PC-9 (cell line): Measurements from ENCODE around the gene OSBPL10. TPM values are rescaled to one million over a fixed set of nuclear protein-coding genes. Genes with fewer than 3 reads are reported as not detected.

ENCODE experiments used
- BruUV-seq: library from RNA; stranded (reverse); fragments of 400-500 nt; replicated peaks from 2 replicates; lab custom pipeline; 2021; lab: Mats Ljungman, UMichigan
- CTCF ChIA-PET: fragments of 300-600 bp; sonication (Branson Sonifier 250); formaldehyde crosslinking; loops from one replicate; lab custom pipeline; 2022; ENCODE audit warnings: antibody characterized with exemption; lab: Charles Lee
- POLR2A ChIA-PET: fragments of 300-600 bp; sonication (Branson Sonifier 250); formaldehyde crosslinking; loops from one replicate; lab custom pipeline; 2022; ENCODE audit warnings: antibody characterized with exemption; ENCODE audit not compliant: unreplicated experiment; lab: Charles Lee
- DNase-seq, 2 experiments: peaks; one replicate each; pipeline versions ENCODE4 v3.0.0 to v3.0.0-alpha.2; 2015 to 2022; ENCODE audit warnings: mixed read lengths in 1 of 2
- H2AFZ ChIP-seq: fragments of 200-600 bp; sonication (generic); 2 replicates; pipeline ENCODE4 v1.8.1; 2017; ENCODE audit warnings: antibody characterized with exemption
- H3F3A ChIP-seq: fragments of 200-600 bp; sonication (generic); 2 replicates; pipeline ENCODE4 v1.8.1; 2017; ENCODE audit warnings: antibody characterized with exemption, mild to moderate bottlenecking, low read depth; ENCODE audit not compliant: insufficient read depth
- H3K27ac ChIP-seq: fragments of 200-600 bp; sonication (generic); 2 replicates; pipeline ENCODE4 v1.6.1; 2016; ENCODE audit warnings: mixed run types
- H3K27me3 ChIP-seq: fragments of 200-600 bp; sonication (generic); 2 replicates; pipeline ENCODE4 v1.6.1; 2016; ENCODE audit warnings: low read depth, mixed run types; ENCODE audit not compliant: insufficient read depth
- H3K36me3 ChIP-seq: fragments of 200-600 bp; sonication (generic); 2 replicates; pipeline ENCODE4 v1.6.1; 2016; ENCODE audit warnings: low read depth, mixed run types
- H3K4me1 ChIP-seq: fragments of 200-600 bp; sonication (generic); replicated peaks from 2 replicates; pipeline ENCODE4 v1.6.1; 2016; ENCODE audit warnings: mixed run types; ENCODE audit not compliant: insufficient read depth
- H3K4me2 ChIP-seq: fragments of 200-600 bp; sonication (generic); 2 replicates; pipeline ENCODE4 v1.6.1; 2017; ENCODE audit warnings: mixed run types
- H3K4me3 ChIP-seq: fragments of 200-600 bp; sonication (generic); 2 replicates; pipeline ENCODE4 v1.6.1; 2016; ENCODE audit warnings: mixed run types
- H3K79me2 ChIP-seq: fragments of 200-600 bp; sonication (generic); 2 replicates; pipeline ENCODE4 v1.6.1; 2017; ENCODE audit warnings: low read depth, mixed run types
- H3K9me2 ChIP-seq: fragments of 200-600 bp; sonication (generic); 2 replicates; pipeline ENCODE4 v1.8.1; 2017; ENCODE audit warnings: mild to moderate bottlenecking; ENCODE audit not compliant: insufficient read depth
- H3K9me3 ChIP-seq: fragments of 200-600 bp; sonication (generic); 2 replicates; pipeline ENCODE4 v1.8.1; 2016; ENCODE audit warnings: low read depth; ENCODE audit not compliant: insufficient read depth
- H4K20me1 ChIP-seq: fragments of 200-600 bp; sonication (generic); 2 replicates; pipeline ENCODE4 v1.8.1; 2017; ENCODE audit not compliant: insufficient read depth
- CTCF ChIP-seq: fragments of 200-600 bp; sonication (generic); conservative IDR thresholded peaks from 2 replicates; pipeline ENCODE4 v1.6.1; 2017; ENCODE audit warnings: mixed run types, antibody characterized with exemption, mild to moderate bottlenecking, moderate library complexity
- EZH2 ChIP-seq: fragments of 200-600 bp; sonication (generic); IDR thresholded peaks from 2 replicates; pipeline ENCODE4 v1.8.0; 2017; ENCODE audit warnings: antibody characterized with exemption, low read depth
- intact Hi-C: fragments of 100-400 bp; cut with micrococcal nuclease; formaldehyde crosslinking; loops from one replicate; pipeline ENCODE4 v1.10.0; 2022; ENCODE audit not compliant: unreplicated experiment
- total RNA-seq: library from RNA; stranded (reverse); gene quantifications from 2 replicates; pipeline ENCODE4 v1.2.3, GENCODE V29; 2021

OSBPL10 gene
- total RNA-seq, 1 experiment from 2014 or later, result 42.0 TPM

GRCh38 chr3:31709005-31709404 lies 272.1 kb downstream of the OSBPL10 start:
- Histone ChIP-seq H3K27me3 (no peaks in the 10 kb centered on the region), H4K20me1 (no peaks in the 10 kb centered on the region), H3K36me3 (no peaks in the 10 kb centered on the region), H3K9me2 (no peaks in the 10 kb centered on the region), H3K9me3 (no peaks in the 10 kb centered on the region), H2AFZ (no peak overlapping the region), H3K4me3 (no peak overlapping the region), H3F3A (peaks cover 3% of the 10 kb centered on the region; the same call in 1 of the 2 replicates), H3K27ac (no peak overlapping the region), H3K4me1 (peaks cover 11% of the 10 kb centered on the region; the same call in 1 of the 2 replicates), H3K79me2 (no peaks in the 10 kb centered on the region), H3K4me2 (no peak overlapping the region)
- TF ChIP-seq EZH2 (no peak), CTCF (no peak)
- ChIA-PET CTCF (no interaction called here), POLR2A (interaction anchor here (0.5 kb wide), 1 partner anchor 274 kb away, joined by 5 read pairs; no protein-coding TSS in a partner anchor)
- no peak for DNase-seq
- intact Hi-C loops, result no loop called here
- BruUV-seq, result no TSS peak

GRCh38 chr3:31707286-31707685 lies 273.8 kb downstream of the OSBPL10 start:
- DNase-seq, result no peak
- no peak overlapping the region for H2AFZ ChIP-seq
- no peaks in the 10 kb centered on the region for H3K27me3 ChIP-seq
- TF ChIP-seq CTCF (no peak), EZH2 (no peak)
- no peaks in the 10 kb centered on the region for H4K20me1 ChIP-seq
- intact Hi-C loops, result no loop called here
- H3K4me1 ChIP-seq, result peaks cover 12% of the 10 kb centered on the region; the same call in 1 of the 2 replicates
- no peak overlapping the region for H3K4me2 ChIP-seq
- H3K27ac ChIP-seq, result no peak overlapping the region
- BruUV-seq, result no TSS peak
- H3K9me3 ChIP-seq, result no peaks in the 10 kb centered on the region
- H3K9me2 ChIP-seq, result no peaks in the 10 kb centered on the region
- H3K4me3 ChIP-seq, result no peak overlapping the region
- H3K36me3 ChIP-seq, result no peaks in the 10 kb centered on the region
- CTCF ChIA-PET, result no interaction called here
- POLR2A ChIA-PET, result no interaction called here
- no peaks in the 10 kb centered on the region for H3K79me2 ChIP-seq
- peaks cover 3% of the 10 kb centered on the region; the same call in 1 of the 2 replicates for H3F3A ChIP-seq

GRCh38 chr3:31705736-31706135 lies 275.3 kb downstream of the OSBPL10 start:
- H3K4me2 ChIP-seq, result no peak overlapping the region
- H3F3A ChIP-seq, result peaks cover 3% of the 10 kb centered on the region; the same call in 1 of the 2 replicates
- no peak overlapping the region for H2AFZ ChIP-seq
- no peaks in the 10 kb centered on the region for H3K36me3 ChIP-seq
- no peak overlapping the region for H3K27ac ChIP-seq
- no peak for DNase-seq
- H3K9me2 ChIP-seq, result no peaks in the 10 kb centered on the region
- BruUV-seq, result no TSS peak
- POLR2A ChIA-PET, result no interaction called here
- peaks cover 12% of the 10 kb centered on the region; the same call in 1 of the 2 replicates for H3K4me1 ChIP-seq
- TF ChIP-seq EZH2 (no peak), CTCF (no peak)
- intact Hi-C loops, result no loop called here
- no peaks in the 10 kb centered on the region for H3K27me3 ChIP-seq
- CTCF ChIA-PET, result no interaction called here
- no peaks in the 10 kb centered on the region for H4K20me1 ChIP-seq
- no peaks in the 10 kb centered on the region for H3K9me3 ChIP-seq
- no peaks in the 10 kb centered on the region for H3K79me2 ChIP-seq
- H3K4me3 ChIP-seq, result no peak overlapping the region
